PC-9 (cell line): ENCODE results near the gene UVSSA. TPM values are rescaled to one million over a fixed set of nuclear protein-coding genes. Genes with fewer than 3 reads are reported as not detected.

ENCODE experiments used
- BruUV-seq: library from RNA; stranded (reverse); fragments of 400-500 nt; replicated peaks from 2 replicates; lab custom pipeline; 2021; lab: Mats Ljungman, UMichigan
- CTCF ChIA-PET: fragments of 300-600 bp; sonication (Branson Sonifier 250); formaldehyde crosslinking; loops from one replicate; lab custom pipeline; 2022; ENCODE audit warnings: antibody characterized with exemption; lab: Charles Lee
- POLR2A ChIA-PET: fragments of 300-600 bp; sonication (Branson Sonifier 250); formaldehyde crosslinking; loops from one replicate; lab custom pipeline; 2022; ENCODE audit warnings: antibody characterized with exemption; ENCODE audit not compliant: unreplicated experiment; lab: Charles Lee
- DNase-seq, 2 experiments: peaks; one replicate each; pipeline versions ENCODE4 v3.0.0 to v3.0.0-alpha.2; 2015 to 2022; ENCODE audit warnings: mixed read lengths in 1 of 2
- H2AFZ ChIP-seq: fragments of 200-600 bp; sonication (generic); 2 replicates; pipeline ENCODE4 v1.8.1; 2017; ENCODE audit warnings: antibody characterized with exemption
- H3F3A ChIP-seq: fragments of 200-600 bp; sonication (generic); 2 replicates; pipeline ENCODE4 v1.8.1; 2017; ENCODE audit warnings: antibody characterized with exemption, mild to moderate bottlenecking, low read depth; ENCODE audit not compliant: insufficient read depth
- H3K27ac ChIP-seq: fragments of 200-600 bp; sonication (generic); 2 replicates; pipeline ENCODE4 v1.6.1; 2016; ENCODE audit warnings: mixed run types
- H3K27me3 ChIP-seq: fragments of 200-600 bp; sonication (generic); 2 replicates; pipeline ENCODE4 v1.6.1; 2016; ENCODE audit warnings: low read depth, mixed run types; ENCODE audit not compliant: insufficient read depth
- H3K36me3 ChIP-seq: fragments of 200-600 bp; sonication (generic); 2 replicates; pipeline ENCODE4 v1.6.1; 2016; ENCODE audit warnings: low read depth, mixed run types
- H3K4me1 ChIP-seq: fragments of 200-600 bp; sonication (generic); replicated peaks from 2 replicates; pipeline ENCODE4 v1.6.1; 2016; ENCODE audit warnings: mixed run types; ENCODE audit not compliant: insufficient read depth
- H3K4me2 ChIP-seq: fragments of 200-600 bp; sonication (generic); 2 replicates; pipeline ENCODE4 v1.6.1; 2017; ENCODE audit warnings: mixed run types
- H3K4me3 ChIP-seq: fragments of 200-600 bp; sonication (generic); 2 replicates; pipeline ENCODE4 v1.6.1; 2016; ENCODE audit warnings: mixed run types
- H3K79me2 ChIP-seq: fragments of 200-600 bp; sonication (generic); 2 replicates; pipeline ENCODE4 v1.6.1; 2017; ENCODE audit warnings: low read depth, mixed run types
- H3K9me2 ChIP-seq: fragments of 200-600 bp; sonication (generic); 2 replicates; pipeline ENCODE4 v1.8.1; 2017; ENCODE audit warnings: mild to moderate bottlenecking; ENCODE audit not compliant: insufficient read depth
- H3K9me3 ChIP-seq: fragments of 200-600 bp; sonication (generic); 2 replicates; pipeline ENCODE4 v1.8.1; 2016; ENCODE audit warnings: low read depth; ENCODE audit not compliant: insufficient read depth
- H4K20me1 ChIP-seq: fragments of 200-600 bp; sonication (generic); 2 replicates; pipeline ENCODE4 v1.8.1; 2017; ENCODE audit not compliant: insufficient read depth
- CTCF ChIP-seq: fragments of 200-600 bp; sonication (generic); conservative IDR thresholded peaks from 2 replicates; pipeline ENCODE4 v1.6.1; 2017; ENCODE audit warnings: mixed run types, antibody characterized with exemption, mild to moderate bottlenecking, moderate library complexity
- EZH2 ChIP-seq: fragments of 200-600 bp; sonication (generic); IDR thresholded peaks from 2 replicates; pipeline ENCODE4 v1.8.0; 2017; ENCODE audit warnings: antibody characterized with exemption, low read depth
- intact Hi-C: fragments of 100-400 bp; cut with micrococcal nuclease; formaldehyde crosslinking; loops from one replicate; pipeline ENCODE4 v1.10.0; 2022; ENCODE audit not compliant: unreplicated experiment
- total RNA-seq: library from RNA; stranded (reverse); gene quantifications from 2 replicates; pipeline ENCODE4 v1.2.3, GENCODE V29; 2021

Gene UVSSA
- total RNA-seq, 1 experiment from 2014 or later, result 24.3 TPM

- Histone ChIP-seq H3K27ac (no peak overlapping the region), H4K20me1 (no peaks in the 10 kb centered on the region), H3K4me1 (no peaks in the 10 kb centered on the region), H3F3A (no peaks in the 10 kb centered on the region), H2AFZ (no peak overlapping the region), H3K36me3 (no peaks in the 10 kb centered on the region), H3K79me2 (no peaks in the 10 kb centered on the region), H3K9me2 (no peaks in the 10 kb centered on the region), H3K27me3 (peaks cover 43% of the 10 kb centered on the region), H3K4me2 (no peak overlapping the region; the same call in 1 of the 2 replicates), H3K9me3 (no peaks in the 10 kb centered on the region), H3K4me3 (no peak overlapping the region)
- intact Hi-C loops, result no loop called here
- DNase-seq, result no peak
- no TSS peak for BruUV-seq
- TF ChIP-seq EZH2, result no peak
- no peak for TF ChIP-seq CTCF
- POLR2A ChIA-PET, result no interaction called here
- CTCF ChIA-PET, result interaction anchor here (0.7 kb wide), 1 partner anchor 113 kb away, joined by 8 read pairs; no protein-coding TSS in a partner anchor
Measured at GRCh38 chr4:1400191-1400805, 53.3 kb downstream of the UVSSA start.

- intact Hi-C loops, result no loop called here
- no peak overlapping the region for H3K27ac ChIP-seq
- no peaks in the 10 kb centered on the region for H3K9me3 ChIP-seq
- TF ChIP-seq EZH2 (no peak), CTCF (no peak)
- POLR2A ChIA-PET, result no interaction called here
- H3K4me2 ChIP-seq, result no peak overlapping the region
- CTCF ChIA-PET, result no interaction called here
- no peaks in the 10 kb centered on the region for H3K36me3 ChIP-seq
- no TSS peak for BruUV-seq
- no peaks in the 10 kb centered on the region for H3K9me2 ChIP-seq
- H3K79me2 ChIP-seq, result no peaks in the 10 kb centered on the region
- H4K20me1 ChIP-seq, result no peaks in the 10 kb centered on the region
- no peak for DNase-seq
- H3K4me1 ChIP-seq, result no peaks in the 10 kb centered on the region
- peaks cover 43% of the 10 kb centered on the region for H3K27me3 ChIP-seq
- no peaks in the 10 kb centered on the region for H3F3A ChIP-seq
- no peak overlapping the region for H2AFZ ChIP-seq
- no peak overlapping the region for H3K4me3 ChIP-seq
Measured at GRCh38 chr4:1400831-1401408, 53.9 kb downstream of the UVSSA start.

GRCh38 chr4:1401409-1402020 is 54.5 kb downstream of the UVSSA start:
- TF ChIP-seq CTCF (no peak), EZH2 (no peak)
- no peaks in the 10 kb centered on the region for H3K9me2 ChIP-seq
- no peak overlapping the region for H3K4me2 ChIP-seq
- no peaks in the 10 kb centered on the region for H3K9me3 ChIP-seq
- no peaks in the 10 kb centered on the region for H4K20me1 ChIP-seq
- CTCF ChIA-PET, result no interaction called here
- no peaks in the 10 kb centered on the region for H3K4me1 ChIP-seq
- intact Hi-C loops, result no loop called here
- POLR2A ChIA-PET, result no interaction called here
- H3K27me3 ChIP-seq, result peaks cover 42% of the 10 kb centered on the region
- no peaks in the 10 kb centered on the region for H3K79me2 ChIP-seq
- no TSS peak for BruUV-seq
- no peak for DNase-seq
- H3K4me3 ChIP-seq, result no peak overlapping the region
- no peaks in the 10 kb centered on the region for H3K36me3 ChIP-seq
- H2AFZ ChIP-seq, result no peak overlapping the region
- no peak overlapping the region for H3K27ac ChIP-seq
- no peaks in the 10 kb centered on the region for H3F3A ChIP-seq
